NCI-H1436 (cell line): Measurements from ENCODE around the gene NAA80.

Experiments used
- DNase-seq: peaks from one replicate; lab custom pipeline; 2025; lab: John Stamatoyannopoulos, UW

NAA80 gene

GRCh38 chr3:50298836-50299637 lies at the start of gene NAA80, which contains the start of gene HYAL3:
TSS of gene NAA80 (minus strand) at chr3:50299405. CDS start at chr3:50297463, 1,942 bp downstream.
TSS of gene HYAL3 (minus strand) at chr3:50299405. CDS start at chr3:50295602, 3,803 bp downstream.
- peak; percentile 93 for DNase-seq

- peak; percentile 44 for DNase-seq
These were observed 48.1 kb upstream of the NAA80 start for GRCh38 chr3:50347187-50347813.

GRCh38 chr3:50345586-50346234 lies 46.5 kb upstream of the NAA80 start, which contains the start of gene ZMYND10:
TSS of gene ZMYND10 (minus strand) at chr3:50345732. CDS start at chr3:50345579, 153 bp downstream.
- peak; percentile 19 for DNase-seq

- DNase-seq: no peak
These were observed 45.8 kb upstream of the NAA80 start for GRCh38 chr3:50345008-50345407.

GRCh38 chr3:50342813-50343633 lies 43.8 kb upstream of the NAA80 start:
- no peak for DNase-seq

- DNase-seq: no peak
These were observed 42.9 kb upstream of the NAA80 start for GRCh38 chr3:50341996-50342650.

- DNase-seq: no peak
These were observed 42.3 kb upstream of the NAA80 start for GRCh38 chr3:50341537-50341936.

GRCh38 chr3:50340448-50341329 lies 41.5 kb upstream of the NAA80 start, which contains the start of gene RASSF1:
TSS of gene RASSF1 (minus strand) at chr3:50340836. CDS start at chr3:50340805, 31 bp downstream.
- DNase-seq: no peak

- no peak for DNase-seq
These were observed 40.9 kb upstream of the NAA80 start for GRCh38 chr3:50340147-50340447.

GRCh38 chr3:50339485-50340146 lies 40.4 kb upstream of the NAA80 start:
- no peak for DNase-seq

GRCh38 chr3:50338965-50339364 lies 39.8 kb upstream of the NAA80 start:
- DNase-seq: no peak

- peak; percentile 85 for DNase-seq
These were observed 38.1 kb upstream of the NAA80 start for GRCh38 chr3:50337175-50337861.

GRCh38 chr3:50336452-50337174 lies 37.4 kb upstream of the NAA80 start:
- no peak for DNase-seq

- DNase-seq: no peak
These were observed 35.3 kb upstream of the NAA80 start for GRCh38 chr3:50334339-50335075.

GRCh38 chr3:50333744-50334328 lies 34.6 kb upstream of the NAA80 start:
- DNase-seq: no peak

- no peak for DNase-seq
These were observed 32.2 kb upstream of the NAA80 start for GRCh38 chr3:50331364-50331907.

- no peak for DNase-seq
These were observed 31.1 kb upstream of the NAA80 start for GRCh38 chr3:50330330-50330729.
